Activated CD8-positive, alpha-beta memory T cell treated with anti-CD3 and anti-CD28 coated beads for 48 hours (primary cell): ENCODE data around the gene DHRS1.

ENCODE experiments used
- DNase-seq, 3 experiments: peaks; one replicate each; pipeline ENCODE4 v3.0.0-alpha.2; 2020; ENCODE audit warnings: low read depth in 2 of 3, low spot score in 2 of 3

Gene DHRS1

DNA sequence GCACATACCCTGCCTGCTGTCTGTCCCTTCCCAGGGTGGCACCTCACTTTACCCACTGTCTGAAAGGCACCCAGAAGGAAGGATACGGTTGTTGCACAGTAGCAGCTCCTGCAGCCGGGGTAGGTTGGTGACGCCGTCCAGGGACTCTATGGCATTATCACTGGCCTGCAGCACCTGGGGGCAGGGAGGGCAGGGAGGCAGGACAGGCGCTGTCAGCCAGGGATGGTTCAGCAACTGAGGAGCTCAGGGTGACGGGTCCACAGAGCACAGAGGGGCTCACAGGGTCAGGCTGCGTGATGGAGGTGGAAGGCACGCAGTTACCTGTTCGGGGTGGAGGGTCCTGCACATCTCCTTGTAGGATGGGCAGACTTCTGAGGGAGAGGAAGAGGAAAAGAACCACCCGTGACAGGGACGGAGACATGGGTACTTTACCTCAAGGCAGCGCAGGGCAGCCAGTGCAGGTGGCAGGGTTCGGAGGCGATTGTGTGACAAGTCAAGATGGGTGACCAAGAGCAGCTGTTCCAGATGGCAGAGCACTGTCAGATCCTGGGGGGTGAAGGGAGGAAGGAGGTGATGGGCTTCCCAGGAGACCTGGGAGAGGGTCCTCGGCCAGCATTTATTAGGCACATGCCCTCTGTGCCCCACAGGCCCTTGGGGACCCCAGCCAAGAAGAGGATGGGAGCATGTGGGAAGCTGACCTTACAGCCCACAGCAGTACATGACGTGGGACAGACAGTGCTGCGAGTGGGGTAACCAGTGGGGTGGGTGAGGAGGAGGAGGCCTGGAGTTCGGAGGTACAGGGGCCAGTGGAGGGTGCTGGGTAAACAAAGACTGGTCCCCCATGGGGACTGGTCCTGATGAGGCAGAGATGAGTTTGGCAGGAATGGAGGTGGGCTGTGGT is 33.0 kb downstream of the DHRS1 start:
- no peak for DNase-seq

- DNase-seq: no peak
Observed at GRCh38 chr14:24264298-24264697, 35.3 kb downstream of the DHRS1 start.

DNA sequence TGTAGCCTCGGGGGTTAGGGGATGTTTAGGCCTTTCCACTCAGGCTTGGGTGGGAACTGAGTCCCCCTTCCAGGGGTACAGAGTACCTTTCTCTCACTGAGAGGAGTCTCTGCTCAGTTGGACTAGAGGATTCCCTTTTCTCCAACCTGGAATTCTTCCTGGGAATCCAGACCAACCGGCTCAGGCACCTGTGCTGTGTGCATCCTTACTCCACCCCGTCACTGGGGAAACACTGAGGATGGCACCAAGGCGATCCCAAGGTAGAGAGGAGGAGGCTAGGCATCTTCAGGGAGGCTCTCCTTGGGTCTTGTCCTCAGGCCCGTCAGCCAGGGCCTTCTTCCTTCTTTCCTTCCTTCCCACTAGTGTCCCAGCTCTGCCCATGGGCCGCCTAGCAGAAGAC is 35.7 kb downstream of the DHRS1 start:
- DNase-seq: no peak

DNA sequence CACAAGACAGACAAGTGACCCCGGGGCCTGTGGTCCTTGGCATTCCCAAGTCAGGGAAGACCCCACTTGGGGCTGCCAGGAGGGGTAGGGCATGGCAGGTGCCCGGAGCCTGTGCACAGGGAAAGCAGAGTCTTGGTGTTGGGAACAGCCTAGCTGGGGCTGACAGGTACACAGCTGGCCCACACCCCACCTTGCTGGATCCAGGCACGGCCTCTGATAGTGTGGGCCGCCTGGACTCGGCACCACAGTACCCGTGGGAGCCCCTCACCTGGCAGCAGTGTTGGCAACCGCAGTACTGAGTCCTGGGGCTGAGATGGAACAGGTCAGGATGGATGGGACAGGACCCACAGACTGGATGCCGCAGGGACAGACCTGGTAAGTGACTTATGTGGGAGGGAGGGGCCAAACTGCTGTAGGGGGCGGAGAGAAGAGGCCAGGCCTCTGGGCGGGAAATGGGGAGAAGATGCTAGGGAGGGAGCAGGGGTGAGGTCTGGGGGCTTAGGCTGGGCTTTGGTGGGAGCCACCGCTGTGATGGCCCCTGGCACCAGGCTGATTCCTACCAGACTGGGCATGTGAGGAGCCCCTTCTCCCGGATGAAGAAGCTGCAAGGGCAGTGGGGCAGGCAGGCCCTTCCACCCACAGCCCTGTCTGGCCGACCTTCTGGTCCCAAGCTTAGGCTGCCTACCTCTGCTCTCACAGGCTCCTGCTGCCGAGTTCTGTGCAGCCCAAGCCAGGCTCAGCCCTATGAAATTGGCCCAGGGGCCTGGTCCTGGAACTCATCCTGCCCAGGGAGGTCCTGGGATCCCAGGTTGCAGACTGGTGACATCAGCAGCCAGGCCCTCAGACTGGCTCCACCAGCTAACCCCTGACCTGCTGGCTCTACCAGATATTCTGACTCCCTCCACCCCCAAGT is 36.5 kb downstream of the DHRS1 start, which contains the start of gene TGM1:
Gene TGM1 (minus strand): TSS at position 357 of the 913 bp plus-strand sequence. CDS start 825 bp downstream, outside the sequence.
- DNase-seq: no peak

- no peak for DNase-seq
Observed at GRCh38 chr14:24261969-24262327, 37.6 kb downstream of the DHRS1 start.

- DNase-seq: no peak
Observed at GRCh38 chr14:24261256-24261968, 38.2 kb downstream of the DHRS1 start.

DNA sequence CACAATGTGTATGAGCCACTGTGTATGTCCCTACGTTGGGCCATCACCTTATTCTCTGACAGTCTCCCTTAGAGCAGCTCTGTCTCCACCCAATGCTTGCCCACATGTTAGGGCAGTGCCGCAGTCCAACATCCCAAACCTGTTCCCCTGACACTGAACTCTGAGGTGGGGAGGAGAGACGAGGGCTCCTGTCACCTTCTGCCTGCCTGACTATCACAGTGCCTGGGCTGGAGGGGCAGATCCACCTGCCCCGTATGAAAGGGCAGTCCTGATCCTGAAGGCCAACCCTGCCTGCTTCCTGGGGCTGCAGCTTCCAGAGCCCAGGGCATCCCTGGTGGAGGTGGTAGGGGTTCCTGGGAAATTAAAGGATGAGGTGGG is 38.8 kb downstream of the DHRS1 start:
- no peak for DNase-seq

DNA sequence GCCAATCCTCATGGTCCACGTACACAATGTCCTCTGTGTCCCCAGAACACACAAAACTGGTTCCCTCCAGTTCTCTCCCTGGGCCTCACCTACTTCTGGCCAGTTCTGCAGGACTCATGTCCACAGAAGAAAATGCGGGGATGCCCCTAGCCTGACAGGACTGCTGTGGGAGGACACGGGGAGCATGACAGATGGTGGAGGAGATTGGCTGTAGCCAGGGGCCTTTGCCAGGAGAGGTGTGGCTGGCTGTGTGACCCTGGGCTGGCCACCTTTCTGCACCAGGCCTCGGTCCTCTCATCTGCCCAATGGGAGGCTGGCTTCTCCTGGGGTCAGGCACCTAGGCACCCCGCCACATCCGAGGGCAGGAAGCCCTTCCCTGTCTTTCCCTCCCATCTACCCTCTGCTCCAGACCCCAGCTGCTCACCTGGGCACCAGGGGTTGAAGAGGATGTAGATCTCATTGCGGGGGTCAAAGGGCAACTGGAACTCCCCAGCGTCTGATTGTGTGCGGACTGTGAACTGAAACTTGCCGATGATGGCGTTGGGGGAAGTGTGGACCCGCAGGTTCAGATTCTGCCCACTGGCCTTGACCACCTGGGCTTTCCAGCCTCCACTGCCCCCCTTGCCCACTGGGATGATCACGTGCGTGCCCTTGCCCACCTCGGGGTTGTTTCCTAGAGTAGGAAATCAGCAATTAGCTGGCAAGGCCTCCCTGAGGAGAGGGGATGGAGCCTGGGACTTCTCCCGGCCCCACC is 39.4 kb downstream of the DHRS1 start:
- no peak for DNase-seq

DNA sequence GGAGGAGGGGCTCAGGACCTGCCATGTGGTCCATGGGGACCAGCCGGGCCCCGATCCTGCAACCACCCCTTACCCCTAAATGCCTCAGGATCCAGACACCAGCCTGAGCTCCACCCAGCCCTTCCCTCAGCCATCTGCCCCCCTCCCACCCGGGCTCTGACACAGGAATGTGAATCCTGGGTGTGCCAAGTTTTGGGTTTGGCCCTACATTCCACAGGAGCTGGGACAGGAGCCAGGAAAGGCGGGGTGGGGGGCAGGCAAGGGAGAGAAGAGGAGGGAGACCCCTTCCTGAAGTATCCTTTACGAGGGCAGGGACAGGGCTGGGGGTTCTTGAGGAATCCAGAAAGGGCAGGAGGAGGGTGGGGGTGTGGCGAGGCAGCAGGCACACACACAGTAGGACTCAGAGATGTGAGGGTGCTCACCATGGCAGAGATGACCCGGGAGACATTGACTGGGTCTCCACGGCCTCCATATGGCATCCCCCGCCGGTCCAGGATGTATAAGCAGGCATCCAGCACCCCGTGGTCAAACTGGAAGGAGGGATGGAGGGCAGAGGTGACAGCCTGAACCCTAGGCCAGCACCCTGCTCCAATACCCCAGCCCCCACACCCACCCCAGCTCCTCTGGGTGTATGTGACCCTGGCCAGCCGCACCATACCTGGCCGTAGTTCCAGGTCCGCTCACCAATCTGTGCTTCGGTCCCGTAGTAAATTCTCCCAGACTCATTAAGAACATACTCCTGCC is 40.1 kb downstream of the DHRS1 start:
- no peak for DNase-seq

GRCh38 chr14:24258548-24259265 is 40.9 kb downstream of the DHRS1 start:
- DNase-seq: no peak

GRCh38 chr14:24258119-24258518 is 41.5 kb downstream of the DHRS1 start:
- no peak for DNase-seq

DNA sequence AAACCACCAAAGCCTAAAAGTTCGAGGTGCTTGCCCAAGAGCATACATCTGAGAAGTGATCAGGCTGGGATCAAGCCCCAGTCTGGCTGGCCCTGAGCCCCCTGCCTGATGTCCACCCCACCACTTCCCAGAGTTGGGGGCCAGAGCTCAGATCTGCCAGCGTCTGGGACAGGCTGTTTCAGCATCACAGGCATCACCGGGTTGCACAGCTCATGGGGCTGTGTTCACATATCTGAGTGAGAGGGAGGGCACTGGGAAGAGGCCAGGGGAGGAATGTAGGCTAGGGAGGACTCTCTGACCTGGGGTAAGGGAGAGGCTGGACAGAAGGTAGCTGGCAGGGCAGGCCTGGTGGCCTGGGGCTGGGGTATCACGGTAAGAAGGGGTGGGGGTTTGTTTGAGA is 42.6 kb downstream of the DHRS1 start:
- DNase-seq: no peak

DNA sequence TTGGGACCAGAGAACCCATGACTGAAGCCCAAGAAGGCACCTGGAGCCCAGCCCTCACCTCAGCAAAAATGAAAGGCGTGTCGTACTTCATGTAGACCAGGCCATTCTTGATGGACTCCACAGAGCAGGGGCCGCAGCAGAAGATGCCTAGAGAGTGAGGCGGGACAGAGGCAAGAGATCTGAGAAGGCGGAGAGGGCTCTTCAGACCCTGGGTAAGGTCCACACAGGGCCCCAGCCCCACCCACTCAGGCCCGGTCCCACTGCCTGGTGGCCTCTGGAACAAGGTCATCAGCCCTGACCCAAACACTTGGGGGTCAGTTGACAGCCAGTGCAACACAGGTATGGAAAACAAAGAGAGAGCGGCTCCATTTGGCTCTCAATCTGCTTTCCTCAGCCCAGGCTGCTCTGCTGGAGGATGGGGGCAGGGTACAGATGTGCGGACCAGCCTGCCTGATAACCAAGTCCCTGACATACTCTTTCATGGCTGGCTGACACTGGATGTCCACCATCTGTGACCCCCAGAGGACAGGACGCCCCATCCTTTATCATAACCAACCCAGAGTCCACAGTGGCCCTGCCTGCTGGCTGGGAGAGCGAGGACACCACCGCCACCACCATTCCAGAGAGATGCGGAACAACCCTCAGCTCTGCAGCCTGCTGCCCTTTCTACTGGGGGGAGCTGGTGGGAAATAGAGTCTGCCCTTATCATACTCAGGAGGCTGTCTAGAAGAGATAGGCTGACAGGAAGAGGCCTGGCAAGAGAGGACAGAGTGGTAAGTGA is 43.5 kb downstream of the DHRS1 start:
- no peak for DNase-seq

GRCh38 chr14:24255438-24255837 is 44.1 kb downstream of the DHRS1 start:
- DNase-seq: no peak

DNA sequence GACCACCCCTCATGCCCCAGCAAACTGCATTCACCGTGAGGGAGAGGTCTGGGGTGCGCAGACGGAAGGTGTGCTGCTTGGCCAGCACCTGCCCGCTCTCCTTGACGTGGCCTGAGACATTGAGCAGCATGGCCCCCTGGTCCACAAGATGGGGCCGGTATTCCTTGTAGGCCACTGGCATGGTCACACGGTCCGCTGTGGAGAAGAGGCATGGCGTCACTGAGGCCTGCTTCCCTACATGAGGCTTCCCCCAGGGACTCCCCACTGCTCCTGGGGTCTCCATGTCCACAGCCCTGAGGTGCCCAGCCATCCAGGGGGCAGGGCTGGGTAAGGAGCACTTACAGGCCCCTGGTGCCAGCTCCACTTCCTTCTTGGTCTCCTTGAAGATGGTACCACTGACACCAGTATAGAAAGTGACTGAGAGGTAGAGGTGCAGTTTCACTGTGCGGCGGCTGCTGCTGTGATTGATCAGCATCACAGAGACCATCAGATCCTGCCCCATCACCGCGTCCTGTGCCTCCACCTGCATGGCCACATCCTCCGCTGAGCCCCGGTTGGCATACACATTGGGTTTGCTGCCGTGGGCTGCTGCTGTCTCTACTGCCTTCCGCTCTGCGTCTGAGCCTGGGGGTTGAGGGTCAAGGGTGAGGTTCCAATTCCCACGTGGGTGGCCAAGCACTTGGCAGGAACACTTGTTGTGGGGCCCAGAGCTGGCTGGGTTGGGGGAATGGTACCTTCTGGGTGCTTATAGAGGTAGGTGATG is 44.8 kb downstream of the DHRS1 start:
- no peak for DNase-seq

DNA sequence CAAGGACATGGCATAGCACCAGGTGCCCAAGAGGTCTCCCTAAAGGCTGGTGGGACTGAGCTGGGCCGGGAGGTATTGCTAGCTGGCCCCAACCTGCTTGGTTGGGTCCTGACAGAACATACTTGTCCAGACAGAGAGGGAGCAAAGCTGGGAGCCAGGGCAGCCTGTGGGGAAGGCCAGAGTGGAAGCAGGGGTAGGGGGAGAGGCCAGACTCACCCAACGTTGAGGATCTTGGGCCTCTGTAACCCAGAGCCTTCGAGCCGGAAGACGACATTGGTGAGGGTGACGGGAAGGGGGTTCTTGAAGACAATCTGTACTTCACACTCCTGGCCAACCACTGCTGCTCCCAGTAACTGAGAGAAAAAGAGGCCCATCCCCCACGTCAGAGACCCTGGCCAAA is 45.6 kb downstream of the DHRS1 start:
- DNase-seq: no peak

DNA sequence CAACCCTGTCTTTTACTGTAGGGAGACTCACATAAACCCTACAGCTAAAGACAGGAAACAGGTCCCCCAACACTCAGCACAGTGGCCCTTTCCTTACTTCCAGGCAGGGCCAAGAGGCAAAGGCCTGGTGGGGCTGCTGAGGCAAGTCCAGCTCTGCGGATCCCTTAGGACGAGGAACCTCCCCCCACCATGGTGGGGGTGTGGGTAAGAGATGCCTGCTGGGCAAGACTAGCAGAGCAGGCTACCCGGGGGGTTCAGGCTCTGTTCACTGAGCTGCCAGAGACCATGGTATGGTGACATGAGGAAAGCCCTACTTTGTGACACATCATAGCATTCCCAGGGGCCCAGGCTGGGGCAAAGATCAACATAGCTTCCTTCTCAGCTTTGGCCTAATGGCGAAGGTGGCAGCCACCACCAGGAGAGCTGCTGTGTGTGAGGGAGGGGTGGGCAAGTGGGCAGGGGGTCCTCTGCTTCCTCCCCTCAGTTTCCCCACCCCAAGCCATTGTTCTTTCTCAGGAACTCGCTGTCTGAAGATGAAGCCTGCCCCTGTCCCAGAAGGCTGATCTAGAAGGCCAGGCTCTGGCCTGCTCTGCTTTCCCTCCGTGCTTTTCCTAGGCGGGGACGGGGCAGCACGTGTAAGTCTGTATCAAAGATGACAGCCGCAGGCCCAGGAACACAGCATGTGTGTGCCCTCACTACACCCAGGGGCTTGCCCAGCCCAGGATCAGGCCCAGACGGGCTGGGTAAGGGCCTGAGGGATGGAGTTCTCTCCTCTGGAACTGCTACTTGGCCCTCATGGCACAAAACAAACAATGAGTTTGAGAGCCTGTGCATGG is 47.1 kb downstream of the DHRS1 start:
- no peak for DNase-seq
